Activated naive CD4-positive, alpha-beta T cell treated with anti-CD3 and anti-CD28 coated beads, Interleukin-2, amount 10 ng/mL, durations not matched to agents 7 days and 5 days (primary cell): ENCODE data around the gene SLC5A11.
"Not testable (repeated sequence)": the region's sequence is repeated elsewhere in the genome, so short reads cannot be mapped to it uniquely, and the experiment has no call there.

ENCODE experiments used
- CTCF ChIA-PET: fragments of 350-600 bp; sonication (Branson Sonifier 250); formaldehyde crosslinking; loops from one replicate; lab custom pipeline; 2021; ENCODE audit warnings: antibody characterized with exemption; lab: Charles Lee
- DNase-seq: peaks from one replicate; pipeline ENCODE4 v3.0.0-alpha.2; 2020
- H3K27ac Mint-ChIP-seq: one replicate; pipeline ENCODE4 v1.8.0; 2021; ENCODE audit warnings: mild to moderate bottlenecking, moderate library complexity, mixed read lengths
- H3K27me3 Mint-ChIP-seq: one replicate; pipeline ENCODE4 v1.8.0; 2021; ENCODE audit warnings: mild to moderate bottlenecking, mixed read lengths
- H3K36me3 Mint-ChIP-seq: one replicate; pipeline ENCODE4 v1.8.0; 2021; ENCODE audit warnings: mixed read lengths
- H3K4me1 Mint-ChIP-seq: one replicate; pipeline ENCODE4 v1.8.0; 2021; ENCODE audit warnings: mixed read lengths
- H3K4me3 Mint-ChIP-seq: one replicate; pipeline ENCODE4 v1.8.0; 2021; ENCODE audit warnings: mild to moderate bottlenecking, moderate library complexity, mixed read lengths
- H3K9me3 Mint-ChIP-seq: one replicate; pipeline ENCODE4 v1.8.0; 2021; ENCODE audit warnings: mixed read lengths

The SLC5A11 gene

GRCh38 chr16:24845726-24846547 lies at the start of gene SLC5A11:
Gene SLC5A11 (plus strand): TSS chr16:24845963. CDS start chr16:24858644, 12,681 bp downstream.
- DNase-seq: no peak
- Mint-ChIP-seq H3K4me1 (no peaks in the 10 kb centered on the region), H3K4me3 (no peak within 1 kb of the TSS), H3K27ac (no peak within 1 kb of the TSS), H3K27me3 (no peaks in the 10 kb centered on the region), H3K9me3 (no peaks in the 10 kb centered on the region), H3K36me3 (no peaks in the 10 kb centered on the region)
- CTCF ChIA-PET: no interaction called here

- Mint-ChIP-seq H3K27ac (no peak overlapping the region), H3K27me3 (no peaks in the 10 kb centered on the region), H3K4me1 (no peaks in the 10 kb centered on the region), H3K9me3 (no peaks in the 10 kb centered on the region), H3K36me3 (peaks cover 62% of the 10 kb centered on the region), H3K4me3 (no peak overlapping the region)
- no peak for DNase-seq
- CTCF ChIA-PET: interaction anchor here (1.0 kb wide), 1 partner anchor 98 kb away, joined by 3 read pairs; no protein-coding TSS in a partner anchor
These were observed 45.2 kb upstream of the SLC5A11 start for GRCh38 chr16:24800586-24800985.

DNA sequence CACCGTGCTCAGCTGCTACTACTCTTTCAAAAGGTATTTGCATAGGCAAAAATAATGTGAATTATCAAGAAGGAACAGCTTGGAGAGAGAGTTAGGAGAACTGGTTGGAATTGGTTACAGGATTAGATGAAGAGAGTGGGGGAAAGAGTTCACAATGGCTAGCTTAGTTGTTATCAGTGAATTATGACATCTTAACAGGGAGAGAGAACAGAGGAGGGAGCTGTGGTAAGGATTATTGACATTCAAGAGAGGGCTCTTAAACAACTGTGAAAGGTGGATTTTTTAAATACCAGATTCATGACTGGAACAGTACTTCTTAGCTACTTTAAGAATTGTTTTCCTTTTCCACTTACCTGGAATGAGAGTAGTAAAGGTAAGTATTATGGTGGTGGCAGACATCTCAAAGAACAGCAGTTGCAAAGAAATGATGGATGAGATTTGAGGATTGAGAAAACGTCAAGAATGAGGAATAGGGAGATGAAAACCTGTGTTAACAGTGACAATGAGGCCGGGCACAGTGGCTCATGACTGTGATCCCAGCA lies 43.9 kb upstream of the SLC5A11 start:
- DNase-seq: no peak
- Mint-ChIP-seq H3K4me3 (no peak overlapping the region), H3K9me3 (no peaks in the 10 kb centered on the region), H3K36me3 (peaks cover 63% of the 10 kb centered on the region), H3K27me3 (no peaks in the 10 kb centered on the region), H3K4me1 (no peaks in the 10 kb centered on the region), H3K27ac (no peak overlapping the region)
- CTCF ChIA-PET: no interaction called here

GRCh38 chr16:24805484-24805883 lies 40.3 kb upstream of the SLC5A11 start:
- Mint-ChIP-seq H3K27me3 (no peaks in the 10 kb centered on the region), H3K36me3 (peaks cover 58% of the 10 kb centered on the region), H3K27ac (no peak overlapping the region), H3K9me3 (no peaks in the 10 kb centered on the region), H3K4me3 (no peak overlapping the region), H3K4me1 (no peaks in the 10 kb centered on the region)
- CTCF ChIA-PET: interaction anchor here (0.5 kb wide), 1 partner anchor 11 kb away, joined by 4 read pairs; no protein-coding TSS in a partner anchor
- no peak for DNase-seq

GRCh38 chr16:24807301-24807700 lies 38.5 kb upstream of the SLC5A11 start:
- no peaks in the 10 kb centered on the region for H3K9me3 Mint-ChIP-seq
- peak overlapping the region; percentile 29 for H3K27ac Mint-ChIP-seq
- CTCF ChIA-PET: interaction anchor here (0.8 to 1.5 kb wide), 2 partner anchors 26 to 185 kb away, joined by 3 to 4 read pairs; no protein-coding TSS in a partner anchor
- no peaks in the 10 kb centered on the region for H3K27me3 Mint-ChIP-seq
- no peak overlapping the region for H3K4me3 Mint-ChIP-seq
- peaks cover 55% of the 10 kb centered on the region for H3K36me3 Mint-ChIP-seq
- no peak for DNase-seq
- no peaks in the 10 kb centered on the region for H3K4me1 Mint-ChIP-seq

DNA sequence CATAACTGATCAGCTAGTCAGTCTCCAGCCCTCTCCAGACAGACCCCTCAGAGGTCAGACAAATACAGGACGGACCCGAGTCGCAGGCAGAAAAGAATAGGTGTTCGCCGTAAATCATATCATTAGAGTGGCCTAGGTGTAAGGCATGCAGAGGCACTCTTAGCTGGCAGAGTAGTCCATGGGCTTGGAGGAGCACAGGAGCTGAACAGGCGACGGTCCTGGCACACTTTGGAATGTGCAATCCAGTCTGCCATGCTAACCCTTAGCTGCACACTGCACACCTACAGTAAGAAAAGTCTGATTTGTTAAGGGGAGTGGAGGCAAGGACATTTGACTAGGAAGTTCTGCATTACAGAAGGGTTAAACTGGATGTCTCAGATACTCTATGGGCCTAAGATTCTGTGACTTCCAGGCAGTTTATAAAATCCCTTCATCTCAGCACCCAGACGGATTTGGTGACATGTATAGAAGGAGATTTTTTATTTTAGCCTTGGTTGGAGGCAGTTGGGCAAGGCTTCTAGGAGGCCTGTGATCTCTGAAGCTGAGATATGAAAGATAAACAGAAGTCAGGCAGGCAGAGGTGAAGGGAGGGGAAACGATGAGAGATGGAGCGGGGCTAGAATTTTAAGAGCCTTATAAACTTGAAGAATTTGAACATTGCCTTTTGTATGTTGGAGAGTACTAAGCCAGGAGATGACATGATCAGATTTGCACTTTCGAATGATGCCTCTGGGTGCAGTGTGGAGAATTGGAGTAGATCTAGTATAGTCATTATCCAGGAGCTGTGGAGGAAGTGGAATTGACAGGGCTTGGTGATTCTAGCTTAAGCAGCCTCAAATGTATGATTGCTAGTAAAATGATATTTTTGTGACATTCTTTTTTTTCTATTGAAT lies 34.6 kb upstream of the SLC5A11 start:
- H3K9me3 Mint-ChIP-seq: no peaks in the 10 kb centered on the region
- no peaks in the 10 kb centered on the region for H3K27me3 Mint-ChIP-seq
- DNase-seq: no peak
- no peak overlapping the region for H3K27ac Mint-ChIP-seq
- CTCF ChIA-PET: no interaction called here
- H3K36me3 Mint-ChIP-seq: peaks cover 51% of the 10 kb centered on the region
- H3K4me1 Mint-ChIP-seq: no peaks in the 10 kb centered on the region
- H3K4me3 Mint-ChIP-seq: no peak overlapping the region

DNA sequence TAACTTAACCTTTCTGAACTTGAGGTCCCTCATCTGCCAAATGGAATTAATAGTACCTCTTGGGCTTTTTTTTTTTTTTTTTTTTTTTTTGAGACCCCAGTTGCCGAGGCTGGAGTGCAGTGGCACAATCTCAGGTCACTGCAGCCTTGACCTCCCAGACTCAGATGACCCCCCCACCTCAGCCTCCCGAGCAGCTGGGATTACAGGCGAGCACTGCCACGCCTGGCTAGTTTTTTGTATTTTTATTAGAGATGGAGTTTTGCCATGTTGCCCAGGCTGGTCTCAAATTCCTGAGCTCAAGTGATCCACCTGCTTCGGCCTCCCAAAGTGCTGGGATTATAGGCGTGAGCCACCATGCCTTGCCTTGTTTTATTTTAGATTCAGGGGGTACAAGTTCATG lies 33.0 kb upstream of the SLC5A11 start:
- peaks cover 46% of the 10 kb centered on the region for H3K36me3 Mint-ChIP-seq
- H3K4me1 Mint-ChIP-seq, H3K27ac Mint-ChIP-seq, H3K9me3 Mint-ChIP-seq, CTCF ChIA-PET, H3K4me3 Mint-ChIP-seq, DNase-seq, H3K27me3 Mint-ChIP-seq: not testable (repeated sequence)

GRCh38 chr16:24815021-24815420 lies 30.7 kb upstream of the SLC5A11 start:
- no peaks in the 10 kb centered on the region for H3K27me3 Mint-ChIP-seq
- H3K4me3 Mint-ChIP-seq: no peak overlapping the region
- CTCF ChIA-PET: no interaction called here
- H3K4me1 Mint-ChIP-seq: no peaks in the 10 kb centered on the region
- peaks cover 57% of the 10 kb centered on the region for H3K36me3 Mint-ChIP-seq
- no peak overlapping the region for H3K27ac Mint-ChIP-seq
- no peak for DNase-seq
- H3K9me3 Mint-ChIP-seq: no peaks in the 10 kb centered on the region

- CTCF ChIA-PET: interaction anchor here (0.7 kb wide), 1 partner anchor 11 kb away, joined by 4 read pairs; no protein-coding TSS in a partner anchor
- Mint-ChIP-seq H3K36me3 (peaks cover 57% of the 10 kb centered on the region), H3K4me1 (no peaks in the 10 kb centered on the region), H3K27ac (peak overlapping the region; percentile 28), H3K9me3 (no peaks in the 10 kb centered on the region), H3K4me3 (no peak overlapping the region), H3K27me3 (no peaks in the 10 kb centered on the region)
- DNase-seq: no peak
These were observed 29.1 kb upstream of the SLC5A11 start for GRCh38 chr16:24816688-24817087.

- H3K36me3 Mint-ChIP-seq: peaks cover 68% of the 10 kb centered on the region
- DNase-seq: no peak
- no peaks in the 10 kb centered on the region for H3K27me3 Mint-ChIP-seq
- H3K9me3 Mint-ChIP-seq: no peaks in the 10 kb centered on the region
- CTCF ChIA-PET: no interaction called here
- H3K4me3 Mint-ChIP-seq: no peak overlapping the region
- no peak overlapping the region for H3K27ac Mint-ChIP-seq
- no peaks in the 10 kb centered on the region for H3K4me1 Mint-ChIP-seq
These were observed 26.2 kb upstream of the SLC5A11 start for GRCh38 chr16:24819462-24820040.

GRCh38 chr16:24820522-24820921 lies 25.2 kb upstream of the SLC5A11 start:
- CTCF ChIA-PET: no interaction called here

GRCh38 chr16:24821129-24821528 lies 24.6 kb upstream of the SLC5A11 start:
- H3K4me3 Mint-ChIP-seq: no peak overlapping the region
- H3K27ac Mint-ChIP-seq: no peak overlapping the region
- DNase-seq: no peak
- no peaks in the 10 kb centered on the region for H3K9me3 Mint-ChIP-seq
- H3K36me3 Mint-ChIP-seq: peaks cover 70% of the 10 kb centered on the region
- no peaks in the 10 kb centered on the region for H3K4me1 Mint-ChIP-seq
- CTCF ChIA-PET: interaction anchor here (1.4 kb wide), 1 partner anchor 14 kb away, joined by 4 read pairs; no protein-coding TSS in a partner anchor
- H3K27me3 Mint-ChIP-seq: no peaks in the 10 kb centered on the region

More at GRCh38 chr16:24820522-24820921, 25.2 kb upstream of the SLC5A11 start:
- DNase-seq: no peak
- no peak overlapping the region for H3K4me3 Mint-ChIP-seq
- peaks cover 65% of the 10 kb centered on the region for H3K36me3 Mint-ChIP-seq
- H3K27ac Mint-ChIP-seq: no peak overlapping the region
- H3K27me3 Mint-ChIP-seq: no peaks in the 10 kb centered on the region
- no peaks in the 10 kb centered on the region for H3K9me3 Mint-ChIP-seq
- H3K4me1 Mint-ChIP-seq: no peaks in the 10 kb centered on the region

GRCh38 chr16:24822542-24822941 lies 23.2 kb upstream of the SLC5A11 start:
- CTCF ChIA-PET: interaction anchor here (0.6 to 1.4 kb wide), 2 partner anchors 12 to 886 kb away, joined by 3 to 4 read pairs; no protein-coding TSS in a partner anchor
- Mint-ChIP-seq H3K27me3 (no peaks in the 10 kb centered on the region), H3K4me3 (no peak overlapping the region), H3K36me3 (peaks cover 71% of the 10 kb centered on the region), H3K9me3 (no peaks in the 10 kb centered on the region), H3K27ac (no peak overlapping the region), H3K4me1 (no peaks in the 10 kb centered on the region)
- DNase-seq: no peak
